ENCODE data around the gene IFT122. TPM values are rescaled to one million over a fixed set of nuclear protein-coding genes. Genes with fewer than 3 reads are reported as not detected.

IFT122 gene
- total RNA-seq, 1 donor from 2014 or later: 9.1 TPM

- Histone ChIP-seq H3K36me3 (ENCODE audit: control insufficient read depth, insufficient read depth, low read length) (no peaks in the 10 kb centered on the region), H3K4me3 (ENCODE audit: low read depth, low read length) (no peak overlapping the region), H3K27me3 (ENCODE audit: control insufficient read depth, insufficient read depth, low read length) (no peaks in the 10 kb centered on the region)
- no peak for TF ChIP-seq CTCF (IDR thresholded peaks at IDR 0.05; ENCODE audit: insufficient read depth, low read length, poor library complexity, severe bottlenecking)
- DNase-seq (ENCODE audit: low read depth): no peak
These were observed 24.6 kb upstream of the IFT122 start for GRCh38 chr3:129415378-129415777.

GRCh38 chr3:129415830-129416229 is 24.2 kb upstream of the IFT122 start:
- DNase-seq (ENCODE audit: low read depth): no peak
- H3K27me3 ChIP-seq (ENCODE audit: control insufficient read depth, insufficient read depth, low read length): no peaks in the 10 kb centered on the region
- no peak for TF ChIP-seq CTCF (IDR thresholded peaks at IDR 0.05; ENCODE audit: insufficient read depth, low read length, poor library complexity, severe bottlenecking)

GRCh38 chr3:129416415-129416814 is 23.6 kb upstream of the IFT122 start:
- no peaks in the 10 kb centered on the region for H3K27me3 ChIP-seq (ENCODE audit: control insufficient read depth, insufficient read depth, low read length)
- DNase-seq (ENCODE audit: low read depth): no peak
- no peaks in the 10 kb centered on the region for H3K36me3 ChIP-seq (ENCODE audit: control insufficient read depth, insufficient read depth, low read length)
- TF ChIP-seq CTCF (IDR thresholded peaks at IDR 0.05; ENCODE audit: insufficient read depth, low read length, poor library complexity, severe bottlenecking): no peak
- no peak overlapping the region for H3K4me3 ChIP-seq (ENCODE audit: low read depth, low read length)

More at GRCh38 chr3:129415830-129416229, 24.2 kb upstream of the IFT122 start:
- Histone ChIP-seq H3K4me3 (ENCODE audit: low read depth, low read length) (no peak overlapping the region), H3K36me3 (ENCODE audit: control insufficient read depth, insufficient read depth, low read length) (no peaks in the 10 kb centered on the region)

GRCh38 chr3:129417326-129417725 is 22.7 kb upstream of the IFT122 start:
- Histone ChIP-seq H3K4me3 (ENCODE audit: low read depth, low read length) (no peak overlapping the region), H3K36me3 (ENCODE audit: control insufficient read depth, insufficient read depth, low read length) (no peaks in the 10 kb centered on the region), H3K27me3 (ENCODE audit: control insufficient read depth, insufficient read depth, low read length) (no peaks in the 10 kb centered on the region)
- TF ChIP-seq CTCF (IDR thresholded peaks at IDR 0.05; ENCODE audit: insufficient read depth, low read length, poor library complexity, severe bottlenecking): no peak
- DNase-seq (ENCODE audit: low read depth): no peak

- TF ChIP-seq CTCF (IDR thresholded peaks at IDR 0.05; ENCODE audit: insufficient read depth, low read length, poor library complexity, severe bottlenecking): no peak
- Histone ChIP-seq H3K4me3 (ENCODE audit: low read depth, low read length) (no peak overlapping the region), H3K27me3 (ENCODE audit: control insufficient read depth, insufficient read depth, low read length) (no peaks in the 10 kb centered on the region), H3K36me3 (ENCODE audit: control insufficient read depth, insufficient read depth, low read length) (no peaks in the 10 kb centered on the region)
- DNase-seq (ENCODE audit: low read depth): no peak
These were observed 21.7 kb upstream of the IFT122 start for GRCh38 chr3:129418041-129418973.
